ENCODE results near the gene SCN5A.

- no peak for TF ChIP-seq CTCF (IDR thresholded peaks at IDR 0.05)
- TF ChIP-seq SIN3A (IDR thresholded peaks at IDR 0.05; ENCODE audit: borderline replicate concordance, low read depth, low read length) = no peak
- no peak for TF ChIP-seq MEF2A (IDR thresholded peaks at IDR 0.05; ENCODE audit: borderline replicate concordance, low read depth)
- no peak for TF ChIP-seq NRF1 (IDR thresholded peaks at IDR 0.05; ENCODE audit: low read depth, low read length)
- no peak for TF ChIP-seq GABPA (IDR thresholded peaks at IDR 0.05; ENCODE audit: low read depth)
- no peak for TF ChIP-seq MAX (IDR thresholded peaks at IDR 0.05; ENCODE audit: low read depth)
- TF ChIP-seq TAF1 (IDR thresholded peaks at IDR 0.05; ENCODE audit: borderline replicate concordance, low read depth, low read length) = no peak
Observed at GRCh38 chr3:38507120-38507519, 142.4 kb downstream of the SCN5A start.

Data from SK-N-SH (cell line).